ENCODE measurements around the gene C2CD5. TPM values are rescaled to one million over a fixed set of nuclear protein-coding genes. Genes with fewer than 3 reads are reported as not detected.

C2CD5 gene
- total RNA-seq, 3 donors from 2014 or later (not counting 1 experiment from before 2014, with no cell fraction given): 31.2 to 42.8 (median 41.9) TPM

- Histone ChIP-seq H3K27ac (ENCODE audit: low read length) (no peak overlapping the region), H3K4me3 (ENCODE audit: low read length) (no peak overlapping the region), H3K9me3 (ENCODE audit: control insufficient read depth, insufficient read depth, low read length) (no peaks in the 10 kb centered on the region), H3K36me3 (ENCODE audit: control insufficient read depth, insufficient read depth, low read length) (no peaks in the 10 kb centered on the region), H3K27me3 (ENCODE audit: control insufficient read depth, insufficient read depth, low read length) (no peaks in the 10 kb centered on the region), H3K4me1 (ENCODE audit: control insufficient read depth, insufficient read depth, low read length) (no peaks in the 10 kb centered on the region)
- Mint-ChIP-seq H3K9me3 (no peaks in the 10 kb centered on the region), H3K4me3 (no peak overlapping the region), H3K4me1 (peaks cover 0 to 5% of the 10 kb centered on the region in 2 donors), H3K27me3 (ENCODE audit: low read depth in 2 of 2) (peaks cover 6 to 14% of the 10 kb centered on the region in 2 donors), H3K36me3 (no peaks in the 10 kb centered on the region), H3K27ac (no peak overlapping the region)
- no peak for DNase-seq
- intact Hi-C loops (cut with micrococcal nuclease): no loop called here
- no peak for TF ChIP-seq CTCF (IDR thresholded peaks at IDR 0.05)
- ATAC-seq: no peak
Measured at GRCh38 chr12:22416801-22417200, 127.5 kb downstream of the C2CD5 start.

GRCh38 chr12:22415342-22416309 lies 128.7 kb downstream of the C2CD5 start:
- Mint-ChIP-seq H3K4me1 (peaks cover 0 to 5% of the 10 kb centered on the region in 2 donors), H3K4me3 (no peak overlapping the region), H3K27me3 (ENCODE audit: low read depth in 2 of 2) (peaks cover 6 to 14% of the 10 kb centered on the region in 2 donors), H3K36me3 (no peaks in the 10 kb centered on the region), H3K9me3 (no peaks in the 10 kb centered on the region), H3K27ac (no peak overlapping the region)
- no peak for DNase-seq
- Histone ChIP-seq H3K36me3 (ENCODE audit: control insufficient read depth, insufficient read depth, low read length) (no peaks in the 10 kb centered on the region), H3K9me3 (ENCODE audit: control insufficient read depth, insufficient read depth, low read length) (no peaks in the 10 kb centered on the region), H3K27me3 (ENCODE audit: control insufficient read depth, insufficient read depth, low read length) (no peaks in the 10 kb centered on the region), H3K27ac (ENCODE audit: low read length) (no peak overlapping the region), H3K4me1 (ENCODE audit: control insufficient read depth, insufficient read depth, low read length) (no peaks in the 10 kb centered on the region), H3K4me3 (ENCODE audit: low read length) (no peak overlapping the region)
- intact Hi-C loops (cut with micrococcal nuclease): no loop called here
- no peak for ATAC-seq
- WGBS (ENCODE audit: insufficient coverage): 100% methylated on average over 1 of the region's 4 CpGs
- no peak for TF ChIP-seq CTCF (IDR thresholded peaks at IDR 0.05)

GRCh38 chr12:22414742-22415141 lies 129.6 kb downstream of the C2CD5 start:
- TF ChIP-seq CTCF (IDR thresholded peaks at IDR 0.05): no peak
- no peaks in the 10 kb centered on the region for H3K36me3 ChIP-seq (ENCODE audit: control insufficient read depth, insufficient read depth, low read length)
- no peak overlapping the region for H3K27ac Mint-ChIP-seq
- peaks cover 6% of the 10 kb centered on the region for H3K4me1 ChIP-seq (ENCODE audit: control insufficient read depth, insufficient read depth, low read length)
- H3K9me3 Mint-ChIP-seq: no peaks in the 10 kb centered on the region
- intact Hi-C loops (cut with micrococcal nuclease): no loop called here
- H3K4me1 Mint-ChIP-seq: peaks cover 4 to 10% of the 10 kb centered on the region in 2 donors
- H3K4me3 ChIP-seq (ENCODE audit: low read length): no peak overlapping the region
- DNase-seq: no peak
- no peak for ATAC-seq
- no peaks in the 10 kb centered on the region for H3K36me3 Mint-ChIP-seq
- H3K4me3 Mint-ChIP-seq: no peak overlapping the region
- no peaks in the 10 kb centered on the region for H3K9me3 ChIP-seq (ENCODE audit: control insufficient read depth, insufficient read depth, low read length)
- H3K27ac ChIP-seq (ENCODE audit: low read length): no peak overlapping the region
- H3K27me3 ChIP-seq (ENCODE audit: control insufficient read depth, insufficient read depth, low read length): no peaks in the 10 kb centered on the region
- WGBS (ENCODE audit: insufficient coverage): 93% methylated on average over 2 of the region's 2 CpGs
- H3K27me3 Mint-ChIP-seq (ENCODE audit: low read depth in 2 of 2): peaks cover 6 to 14% of the 10 kb centered on the region in 2 donors

Data from natural killer cell (primary cell).